HG03521 (cell line): ENCODE measurements around the gene LRMDA.

Source experiments
- ATAC-seq: cut with Tn5 transposase; IDR thresholded peaks from one replicate; pipeline ENCODE4 v1.9.1; 2021; ENCODE audit warnings: mild to moderate bottlenecking, moderate library complexity; ENCODE audit not compliant: unreplicated experiment

Gene LRMDA

GRCh38 chr10:75852851-75853484 is 421.5 kb downstream of the LRMDA start:
- no peak for ATAC-seq

- ATAC-seq = no peak
Measured at GRCh38 chr10:75857269-75857846, 425.9 kb downstream of the LRMDA start.

- no peak for ATAC-seq
Measured at GRCh38 chr10:75857896-75858295, 426.5 kb downstream of the LRMDA start.

GRCh38 chr10:75858339-75858738 is 426.9 kb downstream of the LRMDA start:
- no peak for ATAC-seq

- ATAC-seq = no peak
Measured at GRCh38 chr10:75859141-75859540, 427.7 kb downstream of the LRMDA start.

- no peak for ATAC-seq
Measured at GRCh38 chr10:75860009-75860408, 428.6 kb downstream of the LRMDA start.

GRCh38 chr10:75861582-75861981 is 430.2 kb downstream of the LRMDA start:
- ATAC-seq = no peak

GRCh38 chr10:75862935-75863334 is 431.5 kb downstream of the LRMDA start:
- ATAC-seq = no peak

- ATAC-seq = no peak
Measured at GRCh38 chr10:75864717-75865116, 433.3 kb downstream of the LRMDA start.

- no peak for ATAC-seq
Measured at GRCh38 chr10:75865413-75866299, 434.2 kb downstream of the LRMDA start.

GRCh38 chr10:75866300-75866625 is 434.8 kb downstream of the LRMDA start:
- ATAC-seq = no peak

- no peak for ATAC-seq
Measured at GRCh38 chr10:75866731-75867130, 435.3 kb downstream of the LRMDA start.

- ATAC-seq = no peak
Measured at GRCh38 chr10:75868574-75868973, 437.1 kb downstream of the LRMDA start.

- ATAC-seq = no peak
Measured at GRCh38 chr10:75870039-75870645, 438.7 kb downstream of the LRMDA start.

GRCh38 chr10:75875740-75876139 is 444.3 kb downstream of the LRMDA start:
- ATAC-seq = no peak

GRCh38 chr10:75876710-75877109 is 445.3 kb downstream of the LRMDA start:
- no peak for ATAC-seq

- ATAC-seq = no peak
Measured at GRCh38 chr10:75877877-75878276, 446.5 kb downstream of the LRMDA start.

GRCh38 chr10:75878586-75878985 is 447.2 kb downstream of the LRMDA start:
- no peak for ATAC-seq

- no peak for ATAC-seq
Measured at GRCh38 chr10:75880031-75880775, 448.8 kb downstream of the LRMDA start.

- no peak for ATAC-seq
Measured at GRCh38 chr10:75883081-75884072, 452.0 kb downstream of the LRMDA start.
